H9 (cell line): ENCODE measurements around the gene CCN5. TPM values are rescaled to one million over a fixed set of nuclear protein-coding genes. Genes with fewer than 3 reads are reported as not detected.
"Not testable (repeated sequence)": the region's sequence is repeated elsewhere in the genome, so short reads cannot be mapped to it uniquely, and the experiment has no call there.

Experiments
- DNase-seq: peaks from one replicate; pipeline ENCODE4 v3.0.0-alpha.2; 2017
- H2AFZ ChIP-seq: one replicate; pipeline ENCODE4 v1.6.1; 2013; ENCODE audit warnings: mild to moderate bottlenecking, low read length, control low read depth, moderate library complexity
- H2AK5ac ChIP-seq: 2 replicates; pipeline ENCODE4 v1.6.1; 2013; ENCODE audit warnings: low read length, control low read depth, mixed read lengths; ENCODE audit not compliant: insufficient read length
- H2BK120ac ChIP-seq: one replicate; pipeline ENCODE4 v1.6.1; 2013; ENCODE audit warnings: low read depth, mild to moderate bottlenecking, low read length, control low read depth, inconsistent platforms; ENCODE audit not compliant: poor library complexity, severe bottlenecking
- H2BK12ac ChIP-seq: 2 replicates; pipeline ENCODE4 v1.6.1; 2013; ENCODE audit warnings: low read length, control low read depth, mixed read lengths, low read depth; ENCODE audit not compliant: insufficient read length
- H2BK15ac ChIP-seq: 2 replicates; pipeline ENCODE4 v1.6.1; 2013; ENCODE audit warnings: low read depth, low read length, control low read depth
- H2BK20ac ChIP-seq: one replicate; pipeline ENCODE4 v1.6.1; 2013; ENCODE audit warnings: low read depth, mild to moderate bottlenecking, low read length, control low read depth, inconsistent platforms; ENCODE audit not compliant: poor library complexity, severe bottlenecking
- H2BK5ac ChIP-seq: 2 replicates; pipeline ENCODE4 v1.6.1; 2013; ENCODE audit warnings: low read length, control low read depth, mixed read lengths; ENCODE audit not compliant: insufficient read length
- H3K14ac ChIP-seq: 2 replicates; pipeline ENCODE4 v1.6.1; 2013; ENCODE audit warnings: low read length, control low read depth; ENCODE audit not compliant: insufficient read depth
- H3K18ac ChIP-seq: 2 replicates; pipeline ENCODE4 v1.6.1; 2013; ENCODE audit warnings: low read depth, mild to moderate bottlenecking, mixed read lengths, low read length, control low read depth; ENCODE audit not compliant: insufficient read length
- H3K23ac ChIP-seq: 2 replicates; pipeline ENCODE4 v1.6.1; 2013; ENCODE audit warnings: low read length, control low read depth, mixed read lengths, low read depth; ENCODE audit not compliant: insufficient read length
- H3K23me2 ChIP-seq: 2 replicates; pipeline ENCODE4 v1.6.1; 2013; ENCODE audit warnings: low read depth, mild to moderate bottlenecking, mixed read lengths, low read length, control low read depth; ENCODE audit not compliant: insufficient read length, poor library complexity, severe bottlenecking
- H3K27ac ChIP-seq: 2 replicates; pipeline ENCODE4 v1.5.1; 2013; ENCODE audit warnings: low read length, control low read depth, mixed read lengths, low read depth; ENCODE audit not compliant: insufficient read length
- H3K27me3 ChIP-seq: 2 replicates; pipeline ENCODE4 v1.6.1; 2013; ENCODE audit warnings: low read length, control low read depth, inconsistent platforms; ENCODE audit not compliant: insufficient read depth
- H3K4ac ChIP-seq: 2 replicates; pipeline ENCODE4 v1.6.1; 2013; ENCODE audit warnings: low read depth, mild to moderate bottlenecking, control low read depth, inconsistent platforms, low read length, moderate library complexity
- H3K4me1 ChIP-seq: 2 replicates; pipeline ENCODE4 v1.6.1; 2013; ENCODE audit warnings: low read length, control low read depth, inconsistent platforms; ENCODE audit not compliant: insufficient read depth
- H3K4me2 ChIP-seq: 2 replicates; pipeline ENCODE4 v1.6.1; 2013; ENCODE audit warnings: low read length, control low read depth, mixed read lengths; ENCODE audit not compliant: insufficient read length, insufficient read depth
- H3K56ac ChIP-seq: 2 replicates; pipeline ENCODE4 v1.6.1; 2013; ENCODE audit warnings: low read depth, mild to moderate bottlenecking, mixed read lengths, low read length, control low read depth; ENCODE audit not compliant: insufficient read length
- H3K79me1 ChIP-seq: 2 replicates; pipeline ENCODE4 v1.6.1; 2013; ENCODE audit warnings: low read depth, mild to moderate bottlenecking, moderate library complexity, low read length, control low read depth, inconsistent platforms; ENCODE audit not compliant: insufficient read depth, poor library complexity, severe bottlenecking
- H3K79me2 ChIP-seq: 2 replicates; pipeline ENCODE4 v1.6.1; 2013; ENCODE audit warnings: low read length, control low read depth, inconsistent platforms; ENCODE audit not compliant: insufficient read depth
- H3K9ac ChIP-seq: 2 replicates; pipeline ENCODE4 v1.6.1; 2013; ENCODE audit warnings: low read length, control low read depth, mixed read lengths; ENCODE audit not compliant: insufficient read length; ENCODE audit errors: extremely low read depth
- H3K9me3 ChIP-seq: one replicate; pipeline ENCODE4 v1.6.1; 2013; ENCODE audit warnings: low read depth, low read length, inconsistent platforms; ENCODE audit not compliant: control insufficient read depth
- H3T11ph ChIP-seq: one replicate; pipeline ENCODE4 v1.6.1; 2013; ENCODE audit warnings: mild to moderate bottlenecking, low read length, control low read depth, inconsistent platforms
- H4K20me1 ChIP-seq: one replicate; pipeline ENCODE4 v1.6.1; 2013; ENCODE audit not compliant: control insufficient read depth, insufficient read length, insufficient read depth
- H4K5ac ChIP-seq: 2 replicates; pipeline ENCODE4 v1.6.1; 2013; ENCODE audit warnings: low read depth, mild to moderate bottlenecking, mixed read lengths, low read length, control low read depth; ENCODE audit not compliant: insufficient read length
- H4K8ac ChIP-seq: replicated peaks from 2 replicates; pipeline ENCODE4 v1.6.1; 2013; ENCODE audit warnings: low read length, control low read depth, mixed read lengths, low read depth; ENCODE audit not compliant: insufficient read length
- H4K91ac ChIP-seq: 2 replicates; pipeline ENCODE4 v1.6.1; 2013; ENCODE audit warnings: low read depth, mild to moderate bottlenecking, moderate library complexity, mixed read lengths, low read length, control low read depth; ENCODE audit not compliant: insufficient read length
- H3K27ac Mint-ChIP-seq, 3 experiments: 2 replicates in 2 of 3; 3 replicates in 1 of 3; pipeline ENCODE4 v1.8.0; 2020 to 2021; ENCODE audit warnings: mixed read lengths in 3 of 3, mild to moderate bottlenecking in 1 of 3, moderate library complexity in 1 of 3
- H3K27me3 Mint-ChIP-seq: 2 replicates; pipeline ENCODE4 v1.8.0; 2021; ENCODE audit warnings: low read depth, mild to moderate bottlenecking, moderate library complexity, mixed read lengths
- H3K36me3 Mint-ChIP-seq, 3 experiments: 2 replicates in 2 of 3; 3 replicates in 1 of 3; pipeline ENCODE4 v1.8.0; 2020 to 2021; ENCODE audit warnings: low read depth in 3 of 3, mixed read lengths in 3 of 3; ENCODE audit not compliant: insufficient read depth in 1 of 3
- H3K4me1 Mint-ChIP-seq, 2 experiments: 2 replicates each; pipeline ENCODE4 v1.8.0; 2020; ENCODE audit warnings: mixed read lengths in 2 of 2
- H3K4me3 Mint-ChIP-seq, 2 experiments: 2 replicates in 1 of 2; 3 replicates in 1 of 2; pipeline ENCODE4 v1.8.0; 2020 to 2021; ENCODE audit warnings: mild to moderate bottlenecking in 2 of 2, mixed read lengths in 2 of 2, moderate library complexity in 1 of 2
- H3K9me3 Mint-ChIP-seq, 2 experiments: 2 replicates in 1 of 2; 3 replicates in 1 of 2; pipeline ENCODE4 v1.8.0; 2020; ENCODE audit warnings: mild to moderate bottlenecking in 2 of 2, mixed read lengths in 2 of 2, moderate library complexity in 1 of 2
- CTCF ChIP-seq: fragments of 200-600 bp; sonication (generic); conservative IDR thresholded peaks from 3 replicates; pipeline ENCODE4 v1.8.0; 2021; ENCODE audit warnings: antibody characterized with exemption, mild to moderate bottlenecking
- WGBS: extraction: QIAGEN DNeasy Blood & Tissue Kit; methylation state at CpG from one replicate; pipeline ENCODE4 v1.1.7; 2013; ENCODE audit warnings: missing lambda C conversion rate, low lambda C conversion rate, mixed read lengths; ENCODE audit not compliant: insufficient read length; ENCODE audit errors: extremely low coverage; 5-methylcytosine and 5-hydroxymethylcytosine counted together
- total RNA-seq: library from RNA; stranded (reverse); gene quantifications from 2 replicates; pipeline ENCODE4 v1.2.1, GENCODE V29; 2021

Gene CCN5
- total RNA-seq, 1 experiment from 2014 or later, result not detected

- H3K23ac ChIP-seq, result no peak overlapping the region
- TF ChIP-seq CTCF, result no peak
- peaks cover 2% of the 10 kb centered on the region; the same call in 1 of the 2 replicates for H3K4me1 ChIP-seq
- no peak overlapping the region; a peak in 1 of 7 replicates for H3K27ac Mint-ChIP-seq
- H4K5ac ChIP-seq, result no peak overlapping the region
- H3K4ac ChIP-seq, result no peak overlapping the region
- H3K4me1 Mint-ChIP-seq, result peaks cover 24 to 27% of the 10 kb centered on the region in 2 experiments
- no peak overlapping the region for H3K4me2 ChIP-seq
- H3K56ac ChIP-seq, result no peak overlapping the region
- no peak overlapping the region for H4K8ac ChIP-seq
- H3K4me3 Mint-ChIP-seq, result no peak overlapping the region
- H3K23me2 ChIP-seq, result no peaks in the 10 kb centered on the region
- H2AK5ac ChIP-seq, result no peak overlapping the region
- no peak overlapping the region for H3K9ac ChIP-seq
- H4K20me1 ChIP-seq, result no peaks in the 10 kb centered on the region
- no peak for DNase-seq
- no CpG with 5 or more reads among the region's 3 CpGs for WGBS
- H2BK15ac ChIP-seq, result no peak overlapping the region
- H2BK20ac ChIP-seq, result no peak overlapping the region
- no peaks in the 10 kb centered on the region for H3K79me2 ChIP-seq
- H3K36me3 Mint-ChIP-seq, result peaks cover 0 to 7% (median 2%) of the 10 kb centered on the region in 3 experiments; a peak in 4 of 7 replicates
- H3K79me1 ChIP-seq, result no peaks in the 10 kb centered on the region
- no peaks in the 10 kb centered on the region for H3K9me3 ChIP-seq
- H2BK120ac ChIP-seq, result no peak overlapping the region
- H3K18ac ChIP-seq, result no peak overlapping the region
- no peaks in the 10 kb centered on the region for H3K27me3 ChIP-seq
- no peak overlapping the region for H2BK5ac ChIP-seq
- H3K27ac ChIP-seq, result no peak overlapping the region
- no peak overlapping the region for H3T11ph ChIP-seq
- H3K14ac ChIP-seq, result no peak overlapping the region
- no peak overlapping the region for H4K91ac ChIP-seq
- H2AFZ ChIP-seq, result no peak overlapping the region
- peaks cover 4 to 11% of the 10 kb centered on the region in 2 experiments; a peak in 3 of 5 replicates for H3K9me3 Mint-ChIP-seq
- H2BK12ac ChIP-seq, result no peak overlapping the region
- H3K27me3 Mint-ChIP-seq, result peaks cover 7% of the 10 kb centered on the region
These were observed 18.9 kb upstream of the CCN5 start for GRCh38 chr20:44696315-44696714.

- not testable (repeated sequence) for H3K36me3 Mint-ChIP-seq
- no CpG with 5 or more reads among the region's 5 CpGs for WGBS
These were observed 18.1 kb upstream of the CCN5 start for GRCh38 chr20:44697041-44697440.

More at GRCh38 chr20:44697041-44697440, 18.1 kb upstream of the CCN5 start:
- not testable (repeated sequence) for H3K27ac ChIP-seq, H3K4me2 ChIP-seq, H2AK5ac ChIP-seq, H3K27me3 ChIP-seq, H3K23ac ChIP-seq, H2BK120ac ChIP-seq, H3K23me2 ChIP-seq, H4K20me1 ChIP-seq, H3K27me3 Mint-ChIP-seq, H2AFZ ChIP-seq, H3K4me1 ChIP-seq, H3T11ph ChIP-seq, H4K5ac ChIP-seq, H4K91ac ChIP-seq, H3K9me3 Mint-ChIP-seq, H3K4me3 Mint-ChIP-seq, DNase-seq, H2BK20ac ChIP-seq, H3K9ac ChIP-seq, H2BK15ac ChIP-seq, H4K8ac ChIP-seq, H3K9me3 ChIP-seq, H3K56ac ChIP-seq, H3K18ac ChIP-seq, H2BK12ac ChIP-seq, H3K79me1 ChIP-seq, H3K14ac ChIP-seq, H3K4ac ChIP-seq, H3K27ac Mint-ChIP-seq, H3K79me2 ChIP-seq, H2BK5ac ChIP-seq
- peaks cover 30 to 33% of the 10 kb centered on the region in 2 experiments for H3K4me1 Mint-ChIP-seq
